Effector memory CD8-positive, alpha-beta T cell (primary cell): ENCODE data around the gene HABP2.

Experiments
- ATAC-seq: fragments of 150-1000 bp; cut with Tn5 transposase; replicated peaks from 2 replicates; pipeline ENCODE4 v1.10.0; 2021; ENCODE audit warnings: mild to moderate bottlenecking, moderate library complexity
- DNase-seq, 3 experiments: peaks; one replicate each; pipeline ENCODE4 v3.0.0; 2021
- H3K27ac Mint-ChIP-seq, 2 donors: one replicate each; pipeline ENCODE4 v1.8.0; 2022; ENCODE audit warnings: mild to moderate bottlenecking in 2 of 2, mixed read lengths in 2 of 2, moderate library complexity in 2 of 2
- H3K27me3 Mint-ChIP-seq, 2 donors: one replicate each; pipeline ENCODE4 v1.8.0; 2022; ENCODE audit warnings: mixed read lengths in 2 of 2
- H3K36me3 Mint-ChIP-seq: one replicate; pipeline ENCODE4 v1.8.0; 2022; ENCODE audit warnings: mild to moderate bottlenecking, moderate library complexity, mixed read lengths; ENCODE audit not compliant: insufficient read depth
- H3K4me1 Mint-ChIP-seq, 2 donors: one replicate each; pipeline ENCODE4 v1.8.0; 2022; ENCODE audit warnings: low read depth in 2 of 2, mixed read lengths in 2 of 2
- H3K4me3 Mint-ChIP-seq, 2 donors: one replicate each; pipeline ENCODE4 v1.8.0; 2022; ENCODE audit warnings: mild to moderate bottlenecking in 2 of 2, mixed read lengths in 2 of 2, moderate library complexity in 2 of 2
- H3K9me3 Mint-ChIP-seq, 2 donors: one replicate each; pipeline ENCODE4 v1.8.0; 2022; ENCODE audit warnings: mixed read lengths in 2 of 2

Gene HABP2

GRCh38 chr10:113533801-113534200 is 19.1 kb upstream of the HABP2 start:
- DNase-seq: no peak
- H3K9me3 Mint-ChIP-seq: no peaks in the 10 kb centered on the region
- H3K4me1 Mint-ChIP-seq: peaks cover 0 to 3% of the 10 kb centered on the region in 2 donors
- H3K27me3 Mint-ChIP-seq: peaks cover 30 to 61% of the 10 kb centered on the region in 2 donors
- ATAC-seq: no peak
- no peak overlapping the region for H3K27ac Mint-ChIP-seq
- no peak overlapping the region for H3K4me3 Mint-ChIP-seq
- H3K36me3 Mint-ChIP-seq: no peaks in the 10 kb centered on the region

GRCh38 chr10:113534423-113534822 is 18.4 kb upstream of the HABP2 start:
- H3K36me3 Mint-ChIP-seq: no peaks in the 10 kb centered on the region
- DNase-seq (no peak), ATAC-seq (no peak)
- no peak overlapping the region for H3K4me3 Mint-ChIP-seq
- H3K4me1 Mint-ChIP-seq: peaks cover under 1 to 2% of the 10 kb centered on the region in 2 donors
- peaks cover 34 to 55% of the 10 kb centered on the region in 2 donors for H3K27me3 Mint-ChIP-seq
- H3K9me3 Mint-ChIP-seq: no peaks in the 10 kb centered on the region
- H3K27ac Mint-ChIP-seq: no peak overlapping the region

- H3K27ac Mint-ChIP-seq: no peak overlapping the region
- H3K36me3 Mint-ChIP-seq: no peaks in the 10 kb centered on the region
- H3K27me3 Mint-ChIP-seq: peaks cover 37 to 47% of the 10 kb centered on the region in 2 donors
- peaks cover 0 to 3% of the 10 kb centered on the region in 2 donors for H3K4me1 Mint-ChIP-seq
- DNase-seq: no peak
- H3K4me3 Mint-ChIP-seq: no peak overlapping the region
- H3K9me3 Mint-ChIP-seq: no peaks in the 10 kb centered on the region
- no peak for ATAC-seq
Observed at GRCh38 chr10:113537672-113538071, 15.2 kb upstream of the HABP2 start.

GRCh38 chr10:113538151-113538550 is 14.7 kb upstream of the HABP2 start:
- Mint-ChIP-seq H3K9me3 (no peaks in the 10 kb centered on the region), H3K36me3 (no peaks in the 10 kb centered on the region), H3K4me1 (peaks cover 0 to 3% of the 10 kb centered on the region in 2 donors), H3K4me3 (no peak overlapping the region), H3K27ac (no peak overlapping the region), H3K27me3 (peaks cover 33 to 42% of the 10 kb centered on the region in 2 donors)
- ATAC-seq (no peak), DNase-seq (no peak)

GRCh38 chr10:113539789-113540188 is 13.1 kb upstream of the HABP2 start:
- ATAC-seq (no peak), DNase-seq (no peak)

GRCh38 chr10:113540845-113541548 is 11.9 kb upstream of the HABP2 start:
- H3K27me3 Mint-ChIP-seq: peaks cover 22 to 29% of the 10 kb centered on the region in 2 donors
- peaks cover 0 to 3% of the 10 kb centered on the region in 2 donors for H3K4me1 Mint-ChIP-seq
- no peaks in the 10 kb centered on the region for H3K9me3 Mint-ChIP-seq
- no peak overlapping the region for H3K27ac Mint-ChIP-seq
- DNase-seq (no peak), ATAC-seq (no peak)
- H3K4me3 Mint-ChIP-seq: no peak overlapping the region
- H3K36me3 Mint-ChIP-seq: no peaks in the 10 kb centered on the region

More at GRCh38 chr10:113539789-113540188, 13.1 kb upstream of the HABP2 start:
- Mint-ChIP-seq H3K36me3 (no peaks in the 10 kb centered on the region), H3K27ac (peak overlapping the region in 1 of 2 donors; percentile 16), H3K4me1 (peaks cover 0 to 3% of the 10 kb centered on the region in 2 donors), H3K4me3 (no peak overlapping the region), H3K9me3 (no peaks in the 10 kb centered on the region), H3K27me3 (peaks cover 25 to 33% of the 10 kb centered on the region in 2 donors)

GRCh38 chr10:113541549-113541927 is 11.3 kb upstream of the HABP2 start:
- Mint-ChIP-seq H3K27ac (no peak overlapping the region), H3K36me3 (no peaks in the 10 kb centered on the region), H3K9me3 (no peaks in the 10 kb centered on the region), H3K4me3 (no peak overlapping the region), H3K27me3 (peaks cover 22 to 29% of the 10 kb centered on the region in 2 donors), H3K4me1 (peaks cover 0 to 3% of the 10 kb centered on the region in 2 donors)
- ATAC-seq: no peak
- DNase-seq: no peak

- H3K27me3 Mint-ChIP-seq: peaks cover 33 to 35% of the 10 kb centered on the region in 2 donors
- H3K9me3 Mint-ChIP-seq: no peaks in the 10 kb centered on the region
- no peaks in the 10 kb centered on the region for H3K36me3 Mint-ChIP-seq
- peaks cover 0 to 3% of the 10 kb centered on the region in 2 donors for H3K4me1 Mint-ChIP-seq
- ATAC-seq (no peak), DNase-seq (no peak)
- no peak overlapping the region for H3K4me3 Mint-ChIP-seq
- no peak overlapping the region for H3K27ac Mint-ChIP-seq
Observed at GRCh38 chr10:113543107-113543955, 9.5 kb upstream of the HABP2 start.

- Mint-ChIP-seq H3K9me3 (no peaks in the 10 kb centered on the region), H3K27me3 (peaks cover 36 to 41% of the 10 kb centered on the region in 2 donors), H3K4me3 (no peak overlapping the region), H3K4me1 (peaks cover 0 to 2% of the 10 kb centered on the region in 2 donors), H3K27ac (no peak overlapping the region), H3K36me3 (no peaks in the 10 kb centered on the region)
- ATAC-seq: no peak
- no peak for DNase-seq
Observed at GRCh38 chr10:113544392-113544791, 8.5 kb upstream of the HABP2 start.

- ATAC-seq (no peak), DNase-seq (no peak)
- Mint-ChIP-seq H3K36me3 (no peaks in the 10 kb centered on the region), H3K4me1 (no peaks in the 10 kb centered on the region), H3K27me3 (peaks cover 33 to 44% of the 10 kb centered on the region in 2 donors), H3K9me3 (no peaks in the 10 kb centered on the region), H3K4me3 (no peak overlapping the region), H3K27ac (no peak overlapping the region)
Observed at GRCh38 chr10:113547426-113547825, 5.4 kb upstream of the HABP2 start.

GRCh38 chr10:113549856-113550255 is 3.0 kb upstream of the HABP2 start:
- no peaks in the 10 kb centered on the region for H3K9me3 Mint-ChIP-seq
- ATAC-seq: no peak
- H3K36me3 Mint-ChIP-seq: no peaks in the 10 kb centered on the region
- no peak overlapping the region for H3K4me3 Mint-ChIP-seq
- H3K27ac Mint-ChIP-seq: no peak overlapping the region
- H3K27me3 Mint-ChIP-seq: peaks cover 51 to 57% of the 10 kb centered on the region in 2 donors
- DNase-seq: no peak
- H3K4me1 Mint-ChIP-seq: no peaks in the 10 kb centered on the region

- no peaks in the 10 kb centered on the region for H3K36me3 Mint-ChIP-seq
- no peak for DNase-seq
- H3K27ac Mint-ChIP-seq: no peak overlapping the region
- no peaks in the 10 kb centered on the region for H3K4me1 Mint-ChIP-seq
- H3K4me3 Mint-ChIP-seq: no peak overlapping the region
- peaks cover 48 to 57% of the 10 kb centered on the region in 2 donors for H3K27me3 Mint-ChIP-seq
- H3K9me3 Mint-ChIP-seq: no peaks in the 10 kb centered on the region
- no peak for ATAC-seq
Observed at GRCh38 chr10:113550365-113550764, 2.5 kb upstream of the HABP2 start.

GRCh38 chr10:113552014-113552413 is 839 bp upstream of the HABP2 start:
- no peak for DNase-seq
- Mint-ChIP-seq H3K4me3 (no peak overlapping the region), H3K4me1 (no peaks in the 10 kb centered on the region), H3K36me3 (no peaks in the 10 kb centered on the region), H3K9me3 (no peaks in the 10 kb centered on the region), H3K27me3 (peaks cover 48 to 61% of the 10 kb centered on the region in 2 donors), H3K27ac (no peak overlapping the region)
- no peak for ATAC-seq

- no peak for ATAC-seq
- H3K27ac Mint-ChIP-seq: no peak overlapping the region
- no peak overlapping the region for H3K4me3 Mint-ChIP-seq
- H3K36me3 Mint-ChIP-seq: no peaks in the 10 kb centered on the region
- peaks cover 48 to 62% of the 10 kb centered on the region in 2 donors for H3K27me3 Mint-ChIP-seq
- no peaks in the 10 kb centered on the region for H3K9me3 Mint-ChIP-seq
- H3K4me1 Mint-ChIP-seq: no peaks in the 10 kb centered on the region
- no peak for DNase-seq
Observed at GRCh38 chr10:113553149-113553548, 296 bp downstream of the HABP2 start.
